ENCODE measurements around the gene SEMA4C.

GRCh38 chr2:96874198-96874831 lies 4.4 kb upstream of the SEMA4C start:
- TF ChIP-seq CTCF (optimal IDR thresholded peaks at IDR 0.05 in 1 of 3, IDR thresholded peaks at IDR 0.05 in 1 of 3, conservative IDR thresholded peaks at IDR 0.05 in 1 of 3; ENCODE audit: extremely low read depth in 1 of 3, insufficient read depth in 2 of 3, low read length in 3 of 3) (no peak), EZH2 (IDR thresholded peaks at IDR 0.05; ENCODE audit: low read length) (no peak)
